Brain microvascular endothelial cell (primary cell): ENCODE measurements around the gene SIGLEC9.
"Not testable (repeated sequence)": the region's sequence is repeated elsewhere in the genome, so short reads cannot be mapped to it uniquely, and the experiment has no call there.

Experiments used
- DNase-seq: peaks from one replicate; pipeline ENCODE4 v3.0.0-alpha.2; 2020
- H3K27ac ChIP-seq: fragments of 250-450 bp; sonication (Bioruptor Pico); 2 replicates; pipeline ENCODE4 v1.5.1; 2020; ENCODE audit warnings: mild to moderate bottlenecking, moderate library complexity
- H3K27me3 ChIP-seq: fragments of 250-450 bp; sonication (Bioruptor Pico); replicated peaks from 2 replicates; pipeline ENCODE4 v1.5.1; 2020; ENCODE audit warnings: mild to moderate bottlenecking
- H3K36me3 ChIP-seq: fragments of 250-450 bp; sonication (Bioruptor Pico); replicated peaks from 2 replicates; pipeline ENCODE4 v1.5.1; 2020; ENCODE audit warnings: mild to moderate bottlenecking
- H3K4me3 ChIP-seq: 2 replicates; pipeline ENCODE4 v1.5.1; 2011; ENCODE audit warnings: low read depth, mild to moderate bottlenecking, control low read depth, low read length, moderate library complexity
- in situ Hi-C: cut with HindIII; loops from 2 replicates; pipeline ENCODE4 v1.10.0; 2017; ENCODE audit warnings: low sequenced_read_pairs, low pct_ligation_motif_present
- TF ChIP-seq, protein P1 (sequence below): IDR thresholded peaks from 2 replicates; pipeline ENCODE4 v1.5.1; 2011; ENCODE audit warnings: low read depth, mild to moderate bottlenecking, moderate library complexity, low read length, control low read depth, inconsistent platforms; ENCODE audit errors: missing control alignments

The SIGLEC9 gene

DNA sequence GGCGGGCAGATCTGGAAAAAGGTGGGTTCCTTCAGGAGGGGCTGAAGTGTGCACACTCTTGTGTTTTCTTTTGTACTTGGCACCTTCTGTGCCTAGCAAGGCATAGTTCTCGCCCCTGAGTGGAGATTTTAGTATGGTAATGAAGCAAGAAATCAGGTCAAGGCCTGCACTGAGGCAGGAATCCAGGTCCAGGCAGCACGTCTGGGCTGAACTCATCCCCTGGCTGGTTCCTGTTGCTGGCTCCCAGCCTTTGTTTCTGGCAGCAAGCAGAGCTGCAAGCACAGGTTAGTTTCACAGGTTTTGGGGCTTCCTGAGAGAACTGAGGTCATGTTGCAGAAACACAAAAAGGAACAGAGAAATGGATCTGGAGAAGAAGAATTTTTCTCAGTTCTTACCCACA lies 38.6 kb downstream of the SIGLEC9 start:
- TF ChIP-seq, protein P1, sequence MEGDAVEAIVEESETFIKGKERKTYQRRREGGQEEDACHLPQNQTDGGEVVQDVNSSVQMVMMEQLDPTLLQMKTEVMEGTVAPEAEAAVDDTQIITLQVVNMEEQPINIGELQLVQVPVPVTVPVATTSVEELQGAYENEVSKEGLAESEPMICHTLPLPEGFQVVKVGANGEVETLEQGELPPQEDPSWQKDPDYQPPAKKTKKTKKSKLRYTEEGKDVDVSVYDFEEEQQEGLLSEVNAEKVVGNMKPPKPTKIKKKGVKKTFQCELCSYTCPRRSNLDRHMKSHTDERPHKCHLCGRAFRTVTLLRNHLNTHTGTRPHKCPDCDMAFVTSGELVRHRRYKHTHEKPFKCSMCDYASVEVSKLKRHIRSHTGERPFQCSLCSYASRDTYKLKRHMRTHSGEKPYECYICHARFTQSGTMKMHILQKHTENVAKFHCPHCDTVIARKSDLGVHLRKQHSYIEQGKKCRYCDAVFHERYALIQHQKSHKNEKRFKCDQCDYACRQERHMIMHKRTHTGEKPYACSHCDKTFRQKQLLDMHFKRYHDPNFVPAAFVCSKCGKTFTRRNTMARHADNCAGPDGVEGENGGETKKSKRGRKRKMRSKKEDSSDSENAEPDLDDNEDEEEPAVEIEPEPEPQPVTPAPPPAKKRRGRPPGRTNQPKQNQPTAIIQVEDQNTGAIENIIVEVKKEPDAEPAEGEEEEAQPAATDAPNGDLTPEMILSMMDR = no peak
- peaks cover 2% of the 10 kb centered on the region for H3K27me3 ChIP-seq
- in situ Hi-C loops = no loop called here
- no peak overlapping the region for H3K27ac ChIP-seq
- H3K36me3 ChIP-seq = no peaks in the 10 kb centered on the region
- H3K4me3 ChIP-seq = no peak overlapping the region
- DNase-seq = no peak

DNA sequence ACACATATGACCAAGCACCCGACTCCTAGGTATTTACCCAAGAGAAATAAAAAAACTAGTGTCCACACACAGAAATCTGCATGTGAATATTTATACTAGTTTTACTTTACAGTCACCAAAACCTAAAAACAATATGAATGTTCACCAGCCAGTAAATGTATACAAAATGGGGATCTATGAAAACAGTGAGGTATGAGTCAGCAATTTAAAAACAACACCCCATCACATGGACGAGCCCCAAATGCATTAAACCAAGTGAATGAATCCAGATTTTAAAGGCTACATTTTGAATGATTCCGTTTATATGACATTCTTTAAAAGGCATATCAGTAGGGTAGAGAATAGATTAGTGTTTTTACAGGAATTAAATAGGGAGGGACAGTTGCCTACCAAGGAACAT lies 39.5 kb downstream of the SIGLEC9 start:
- TF ChIP-seq, protein P1 = no peak
- in situ Hi-C loops = no loop called here
- Histone ChIP-seq H3K27ac (no peak overlapping the region), H3K36me3 (no peaks in the 10 kb centered on the region), H3K4me3 (no peak overlapping the region), H3K27me3 (peaks cover 2% of the 10 kb centered on the region)
- no peak for DNase-seq

DNA sequence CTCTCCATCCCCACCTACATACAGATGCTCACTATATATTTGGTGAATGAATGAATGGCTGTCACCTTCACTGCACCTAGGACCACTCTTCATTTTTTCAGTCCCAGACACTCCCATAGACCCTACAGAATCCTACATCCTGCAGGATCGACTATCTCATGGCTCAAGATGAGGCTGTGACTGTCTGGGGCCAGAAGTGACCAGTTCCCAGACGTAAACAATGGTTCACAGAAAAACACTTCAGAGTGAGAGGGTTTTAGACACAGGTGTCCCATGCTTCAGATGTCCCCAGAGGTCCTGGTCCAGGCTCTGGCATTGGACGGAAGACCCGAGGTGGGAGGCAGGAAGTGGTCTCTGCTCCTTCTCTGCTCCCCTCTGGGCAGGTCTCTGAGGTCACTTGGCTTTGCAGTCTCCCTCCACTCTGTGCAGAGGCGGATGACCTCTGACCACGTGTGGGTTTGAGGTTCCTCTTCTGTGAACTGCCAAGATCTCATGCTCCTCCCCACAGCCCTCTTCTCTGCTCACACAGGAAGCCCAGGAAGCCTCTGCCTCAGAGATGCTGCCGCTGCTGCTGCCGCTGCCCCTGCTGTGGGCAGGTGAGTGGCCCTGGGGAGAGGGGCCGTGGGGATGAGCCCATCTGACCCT lies 42.3 kb downstream of the SIGLEC9 start:
- DNase-seq = no peak
- Histone ChIP-seq H3K27ac (no peak overlapping the region), H3K27me3 (no peaks in the 10 kb centered on the region), H3K4me3 (no peak overlapping the region), H3K36me3 (no peaks in the 10 kb centered on the region)
- TF ChIP-seq, protein P1 = no peak
- in situ Hi-C loops = no loop called here

DNA sequence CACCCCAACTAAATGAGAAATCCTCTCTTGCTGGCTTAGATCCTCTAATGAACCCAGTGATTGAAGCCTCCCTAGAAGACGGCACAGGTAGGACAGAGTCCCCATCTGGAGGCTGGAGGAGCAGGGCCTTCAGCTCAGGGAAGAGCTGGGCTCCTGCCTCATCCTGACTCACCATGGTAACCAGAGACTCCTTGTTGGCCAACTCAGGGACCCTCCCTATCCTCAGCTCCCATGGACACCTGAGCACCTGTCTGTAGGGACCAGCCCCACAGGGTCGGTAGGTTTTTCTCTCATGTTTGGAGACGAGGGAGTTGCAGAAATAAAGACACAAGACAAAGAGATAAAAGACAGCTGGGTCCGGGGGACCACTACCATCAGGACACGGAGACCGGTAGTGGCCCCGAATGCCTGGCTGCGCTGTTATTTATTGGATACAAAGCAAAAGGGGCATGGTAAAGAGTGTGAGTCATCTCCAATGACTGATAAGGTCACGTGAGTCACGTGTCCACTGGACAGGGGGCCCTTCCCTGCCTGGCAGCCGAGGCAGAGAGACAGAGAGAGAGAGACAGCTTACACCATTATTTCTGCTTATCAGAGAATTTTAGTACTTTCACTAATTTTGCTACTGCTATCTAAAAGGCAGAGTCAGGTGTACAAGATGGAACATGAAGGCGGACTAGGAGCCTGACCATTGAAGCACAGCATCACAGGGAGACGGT lies 44.0 kb downstream of the SIGLEC9 start:
- Histone ChIP-seq H3K27ac (no peak overlapping the region), H3K36me3 (no peaks in the 10 kb centered on the region), H3K27me3 (no peaks in the 10 kb centered on the region), H3K4me3 (no peak overlapping the region)
- TF ChIP-seq, protein P1 = no peak
- in situ Hi-C loops = no loop called here
- peak; percentile 4 for DNase-seq

DNA sequence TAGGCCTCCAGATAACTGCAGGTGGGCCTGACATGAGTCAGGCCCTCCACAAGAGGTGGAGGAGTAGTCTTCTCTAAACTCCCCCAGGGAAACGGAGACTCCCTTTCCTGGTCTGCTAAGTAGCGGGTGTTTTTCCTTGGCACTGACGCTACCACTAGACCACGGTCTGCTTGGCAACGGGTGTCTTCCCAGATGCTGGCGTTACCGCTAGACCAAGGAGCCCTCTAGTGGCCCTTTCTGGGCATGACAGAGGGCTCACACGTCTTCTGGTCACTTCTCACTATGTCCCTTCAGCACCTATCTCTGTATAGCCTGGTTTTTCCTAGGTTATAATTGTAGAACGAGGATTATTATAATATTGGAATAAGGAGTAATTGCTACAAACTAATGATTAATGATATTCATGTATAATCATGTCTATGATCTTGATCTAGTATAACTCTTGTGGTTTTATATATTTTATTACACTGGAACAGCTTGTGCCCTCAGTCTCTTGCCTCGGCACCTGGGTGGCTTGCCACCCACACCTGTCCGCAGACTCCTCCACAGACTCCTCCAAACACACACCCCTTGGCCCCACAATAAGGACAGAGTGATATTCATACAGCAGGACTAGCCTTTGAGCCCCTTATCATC lies 44.7 kb downstream of the SIGLEC9 start:
- H3K36me3 ChIP-seq, H3K27ac ChIP-seq, H3K4me3 ChIP-seq, H3K27me3 ChIP-seq, in situ Hi-C loops: not testable (repeated sequence)
- DNase-seq = peak; percentile 75
- TF ChIP-seq, protein P1 = peak; percentile 80
